H1 (cell line): Measurements from ENCODE around the gene GRK5.

Experiments
- ATF2 ChIP-seq: IDR thresholded peaks from 2 replicates; pipeline ENCODE4 v1.6.1; 2012; ENCODE audit warnings: low read length, inconsistent platforms
- CBX5 ChIP-seq: fragments of 300-800, 300-1000 bp; sonication (generic); IDR thresholded peaks from 2 replicates; pipeline ENCODE4 v1.7.1; 2016; ENCODE audit warnings: antibody characterized with exemption, low read length, low read depth
- CEBPB ChIP-seq: IDR thresholded peaks from 2 replicates; pipeline ENCODE4 v1.6.1; 2012; ENCODE audit warnings: low read depth, low read length
- CHD2 ChIP-seq: IDR thresholded peaks from 2 replicates; pipeline ENCODE4 v1.6.1; 2012; ENCODE audit warnings: low read length, improper control_type of control experiment
- CTCF ChIP-seq, 3 experiments: IDR thresholded peaks; 1 replicate in 2 of 3; 2 replicates in 1 of 3; pipeline versions ENCODE4 v1.5.1 to v1.6.1; 2011; ENCODE audit warnings: low read length in 3 of 3, mild to moderate bottlenecking in 3 of 3, inconsistent platforms in 2 of 3, low read depth in 1 of 3, moderate library complexity in 1 of 3; ENCODE audit not compliant: insufficient read depth in 1 of 3; ENCODE audit errors: control extremely low read depth in 1 of 3
- EZH2 ChIP-seq: fragments of 200-600 bp; sonication (generic); IDR thresholded peaks from 2 replicates; pipeline ENCODE4 v1.7.1; 2012; ENCODE audit warnings: low read depth, mild to moderate bottlenecking, moderate library complexity, low read length, inconsistent platforms; ENCODE audit not compliant: severe bottlenecking
- POLR2A ChIP-seq, 2 experiments: IDR thresholded peaks; 1 replicate in 1 of 2; 2 replicates in 1 of 2; pipeline ENCODE4 v1.6.1; 2011; ENCODE audit warnings: low read depth in 2 of 2, low read length in 2 of 2, mild to moderate bottlenecking in 2 of 2; ENCODE audit errors: control extremely low read depth in 1 of 2
- POLR2AphosphoS5 ChIP-seq: IDR thresholded peaks from 2 replicates; pipeline ENCODE4 v1.6.1; 2011; ENCODE audit warnings: low read depth, low read length
- RAD21 ChIP-seq, 2 experiments: IDR thresholded peaks in 1 of 2; conservative IDR thresholded peaks in 1 of 2; 2 replicates each; pipeline ENCODE4 v1.6.1; 2011; ENCODE audit warnings: low read depth in 2 of 2, low read length in 2 of 2, improper control_type of control experiment in 1 of 2, inconsistent platforms in 1 of 2, mild to moderate bottlenecking in 1 of 2, moderate library complexity in 1 of 2
- SIRT6 ChIP-seq: IDR thresholded peaks from one replicate; pipeline ENCODE4 v1.7.1; 2012; ENCODE audit warnings: low read length, inconsistent platforms
- TCF12 ChIP-seq: IDR thresholded peaks from 2 replicates; pipeline ENCODE4 v1.6.1; 2011; ENCODE audit warnings: low read depth, mild to moderate bottlenecking, low read length

DNA sequence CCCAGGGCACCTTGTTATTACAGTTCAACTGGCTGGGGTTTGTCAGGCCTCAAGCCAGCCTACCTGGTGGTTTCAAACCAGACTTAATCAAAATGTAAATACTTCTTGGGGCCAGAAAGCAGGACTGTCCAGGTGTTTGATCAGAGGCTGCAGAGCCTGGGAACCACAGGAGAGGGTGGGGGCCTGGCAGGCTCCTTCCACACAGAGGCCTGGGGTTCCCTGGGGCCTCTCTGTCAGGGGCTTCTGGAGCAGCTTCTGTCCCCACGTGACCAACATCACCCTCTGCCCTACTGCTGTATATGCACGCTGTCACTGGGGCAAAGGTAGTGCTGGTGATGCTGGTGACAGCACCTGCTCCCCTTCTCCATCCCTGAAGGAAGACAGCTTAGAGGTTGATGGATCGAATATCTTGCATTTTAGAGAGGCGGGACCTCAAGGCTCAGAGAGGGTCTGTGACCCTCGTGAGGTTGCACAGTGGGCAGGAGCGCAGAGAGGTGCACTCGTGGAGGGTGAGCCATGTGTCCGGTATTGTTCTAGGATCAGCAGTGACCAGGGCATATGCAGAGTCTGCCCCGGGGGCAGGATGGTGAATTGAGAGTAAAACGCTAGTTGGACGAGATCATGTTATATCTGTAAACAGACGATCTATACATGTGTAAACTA is 95.4 kb downstream of the GRK5 start:
- TF ChIP-seq POLR2AphosphoS5 (no peak), CTCF (IDR thresholded peaks at IDR 0.05; ENCODE audit: control extremely low read depth in 1 of 3, insufficient read depth in 1 of 3, low read depth in 1 of 3, low read length in 3 of 3) (no peak), CBX5 (no peak), POLR2A (IDR thresholded peaks at IDR 0.05; ENCODE audit: control extremely low read depth in 1 of 2, low read depth in 2 of 2, low read length in 2 of 2) (no peak), SIRT6 (no peak), TCF12 (no peak), CHD2 (no peak), RAD21 (IDR thresholded peaks at IDR 0.05 in 1 of 2, conservative IDR thresholded peaks at IDR 0.05 in 1 of 2; ENCODE audit: low read depth in 2 of 2, low read length in 2 of 2) (no peak), EZH2 (no peak), CEBPB (no peak), ATF2 (no peak)
